HCT116 (cell line): Measurements from ENCODE around the gene SAA2. TPM values are rescaled to one million over a fixed set of nuclear protein-coding genes. Genes with fewer than 3 reads are reported as not detected.

Experiments used
- total RNA-seq: library from RNA; stranded (reverse); gene quantifications from one replicate; pipeline ENCODE4 v1.2.1, GENCODE V29; 2021; ENCODE audit not compliant: unreplicated experiment

Gene SAA2
- total RNA-seq, 1 experiment from 2014 or later: 5.2 TPM

Other genes starting within 250 kb of the SAA2 start
- gene SERGEF, start 235.6 kb downstream of the SAA2 start, total RNA-seq: 32.8 TPM
- gene TPH1, start 202.4 kb downstream of the SAA2 start, total RNA-seq: 0.42 TPM
- gene SAAL1, start 142.6 kb downstream of the SAA2 start, total RNA-seq: 41.2 TPM
- gene MRGPRX3, start 116.1 kb downstream of the SAA2 start, total RNA-seq: not detected
- not detected for gene MRGPRX4, start 75.8 kb downstream of the SAA2 start, total RNA-seq
- not detected for gene SAA4, start 11.9 kb downstream of the SAA2 start, total RNA-seq
- gene SAA1, start 17.6 kb upstream of the SAA2 start, total RNA-seq: 8.6 TPM
- 19.6 TPM for gene HPS5, start 73.5 kb upstream of the SAA2 start, total RNA-seq
- 37.3 TPM for gene GTF2H1, start 73.9 kb upstream of the SAA2 start, total RNA-seq
- 974 TPM for gene LDHA, start 145.9 kb upstream of the SAA2 start, total RNA-seq
- not detected for gene LDHC, start 163.7 kb upstream of the SAA2 start, total RNA-seq
- not detected for gene LDHAL6A, start 207.2 kb upstream of the SAA2 start, total RNA-seq